Endothelial cell (in vitro differentiated cells): ENCODE results near the gene MEF2A. TPM values are rescaled to one million over a fixed set of nuclear protein-coding genes. Genes with fewer than 3 reads are reported as not detected.
A peak's percentile ranks its signal among the peaks of the same experiment; 100 is the strongest.

Experiments used
- DNase-seq: peaks from one replicate; pipeline ENCODE4 v3.0.0; 2021; ENCODE audit warnings: low spot score
- H3K27ac Mint-ChIP-seq: one replicate; pipeline ENCODE4 v1.8.0; 2021; ENCODE audit warnings: mixed read lengths, inconsistent platforms; ENCODE audit not compliant: unreplicated experiment
- H3K27me3 Mint-ChIP-seq: one replicate; pipeline ENCODE4 v1.8.0; 2021; ENCODE audit warnings: mild to moderate bottlenecking, moderate library complexity, mixed read lengths, inconsistent platforms; ENCODE audit not compliant: unreplicated experiment
- H3K36me3 Mint-ChIP-seq: one replicate; pipeline ENCODE4 v1.8.0; 2021; ENCODE audit warnings: mild to moderate bottlenecking, low read depth, mixed read lengths, inconsistent platforms; ENCODE audit not compliant: unreplicated experiment
- H3K4me1 Mint-ChIP-seq: one replicate; pipeline ENCODE4 v1.8.0; 2021; ENCODE audit warnings: mild to moderate bottlenecking, mixed read lengths, inconsistent platforms; ENCODE audit not compliant: unreplicated experiment
- H3K4me3 Mint-ChIP-seq: one replicate; pipeline ENCODE4 v1.8.0; 2021; ENCODE audit warnings: mild to moderate bottlenecking, mixed read lengths, inconsistent platforms; ENCODE audit not compliant: unreplicated experiment
- H3K9me3 Mint-ChIP-seq: one replicate; pipeline ENCODE4 v1.8.0; 2021; ENCODE audit warnings: mixed read lengths, inconsistent platforms; ENCODE audit not compliant: unreplicated experiment
- CTCF ChIP-seq: fragments of 200-600 bp; sonication (generic); IDR thresholded peaks from one replicate; pipeline ENCODE4 v1.5.0; 2021; ENCODE audit warnings: antibody characterized with exemption; ENCODE audit not compliant: unreplicated experiment
- total RNA-seq: library from RNA; stranded (reverse); fragmentation: NEBNext Ultra II Directional; extraction: Animal tissue kit (Norgen Biotek cat#: 25700); gene quantifications from one replicate; pipeline ENCODE4 v1.2.1, GENCODE V29; 2021; ENCODE audit not compliant: unreplicated experiment

The MEF2A gene
- total RNA-seq, 1 donor from 2014 or later = 43.5 TPM

GRCh38 chr15:99621767-99622166, 56.0 kb downstream of the MEF2A start:
- H3K4me3 Mint-ChIP-seq = no peak overlapping the region
- peaks cover 8% of the 10 kb centered on the region for H3K36me3 Mint-ChIP-seq
- DNase-seq = no peak
- TF ChIP-seq CTCF = no peak
- H3K27ac Mint-ChIP-seq = no peak overlapping the region
- H3K9me3 Mint-ChIP-seq = no peaks in the 10 kb centered on the region
- no peaks in the 10 kb centered on the region for H3K27me3 Mint-ChIP-seq
- peaks cover 3% of the 10 kb centered on the region for H3K4me1 Mint-ChIP-seq

- no peaks in the 10 kb centered on the region for H3K9me3 Mint-ChIP-seq
- H3K4me3 Mint-ChIP-seq = no peak overlapping the region
- H3K4me1 Mint-ChIP-seq = peaks cover 20% of the 10 kb centered on the region
- no peak for TF ChIP-seq CTCF
- no peak for DNase-seq
- H3K36me3 Mint-ChIP-seq = peaks cover 8% of the 10 kb centered on the region
- H3K27ac Mint-ChIP-seq = no peak overlapping the region
- peaks cover 1% of the 10 kb centered on the region for H3K27me3 Mint-ChIP-seq
Measured at GRCh38 chr15:99628374-99629001, 62.7 kb downstream of the MEF2A start.

- Mint-ChIP-seq H3K27ac (peak overlapping the region; percentile 46), H3K36me3 (peaks cover 10% of the 10 kb centered on the region), H3K4me1 (peaks cover 20% of the 10 kb centered on the region), H3K9me3 (no peaks in the 10 kb centered on the region), H3K27me3 (peaks cover 1% of the 10 kb centered on the region), H3K4me3 (peak overlapping the region; percentile 44)
- no peak for TF ChIP-seq CTCF
- no peak for DNase-seq
Measured at GRCh38 chr15:99630607-99631131, 64.9 kb downstream of the MEF2A start.

GRCh38 chr15:99631255-99631654, 65.5 kb downstream of the MEF2A start:
- Mint-ChIP-seq H3K27me3 (peaks cover 1% of the 10 kb centered on the region), H3K9me3 (no peaks in the 10 kb centered on the region), H3K27ac (peak overlapping the region; percentile 48), H3K4me1 (peaks cover 20% of the 10 kb centered on the region), H3K36me3 (peaks cover 11% of the 10 kb centered on the region), H3K4me3 (no peak overlapping the region)
- DNase-seq = no peak
- TF ChIP-seq CTCF = no peak

- Mint-ChIP-seq H3K27ac (no peak overlapping the region), H3K4me1 (peaks cover 20% of the 10 kb centered on the region)
- DNase-seq = no peak
Measured at GRCh38 chr15:99632521-99632920, 66.7 kb downstream of the MEF2A start.

More at GRCh38 chr15:99632521-99632920, 66.7 kb downstream of the MEF2A start:
- peaks cover 1% of the 10 kb centered on the region for H3K27me3 Mint-ChIP-seq
- no peak overlapping the region for H3K4me3 Mint-ChIP-seq
- no peaks in the 10 kb centered on the region for H3K9me3 Mint-ChIP-seq
- peaks cover 18% of the 10 kb centered on the region for H3K36me3 Mint-ChIP-seq
- no peak for TF ChIP-seq CTCF
